ENCODE results near the gene SHF.

- TF ChIP-seq POLR2AphosphoS5 (IDR thresholded peaks at IDR 0.05; ENCODE audit: low read depth, low read length) (no peak), POLR2A (IDR thresholded peaks at IDR 0.05; ENCODE audit: low read depth, low read length) (no peak), PAX5 (IDR thresholded peaks at IDR 0.05; ENCODE audit: insufficient read depth, low read length, severe bottlenecking) (no peak), SPI1 (IDR thresholded peaks at IDR 0.05; ENCODE audit: low read depth, low read length) (no peak)
Measured at GRCh38 chr15:45177285-45177684, 10.5 kb downstream of the SHF start.
